GM19455 (cell line): ENCODE data around the gene MUS81.
"Not testable (repeated sequence)": the region's sequence is repeated elsewhere in the genome, so short reads cannot be mapped to it uniquely, and the experiment has no call there.

Source experiments
- ATAC-seq: cut with Tn5 transposase; IDR thresholded peaks from one replicate; pipeline ENCODE4 v1.9.1; 2021; ENCODE audit not compliant: unreplicated experiment

The MUS81 gene

DNA sequence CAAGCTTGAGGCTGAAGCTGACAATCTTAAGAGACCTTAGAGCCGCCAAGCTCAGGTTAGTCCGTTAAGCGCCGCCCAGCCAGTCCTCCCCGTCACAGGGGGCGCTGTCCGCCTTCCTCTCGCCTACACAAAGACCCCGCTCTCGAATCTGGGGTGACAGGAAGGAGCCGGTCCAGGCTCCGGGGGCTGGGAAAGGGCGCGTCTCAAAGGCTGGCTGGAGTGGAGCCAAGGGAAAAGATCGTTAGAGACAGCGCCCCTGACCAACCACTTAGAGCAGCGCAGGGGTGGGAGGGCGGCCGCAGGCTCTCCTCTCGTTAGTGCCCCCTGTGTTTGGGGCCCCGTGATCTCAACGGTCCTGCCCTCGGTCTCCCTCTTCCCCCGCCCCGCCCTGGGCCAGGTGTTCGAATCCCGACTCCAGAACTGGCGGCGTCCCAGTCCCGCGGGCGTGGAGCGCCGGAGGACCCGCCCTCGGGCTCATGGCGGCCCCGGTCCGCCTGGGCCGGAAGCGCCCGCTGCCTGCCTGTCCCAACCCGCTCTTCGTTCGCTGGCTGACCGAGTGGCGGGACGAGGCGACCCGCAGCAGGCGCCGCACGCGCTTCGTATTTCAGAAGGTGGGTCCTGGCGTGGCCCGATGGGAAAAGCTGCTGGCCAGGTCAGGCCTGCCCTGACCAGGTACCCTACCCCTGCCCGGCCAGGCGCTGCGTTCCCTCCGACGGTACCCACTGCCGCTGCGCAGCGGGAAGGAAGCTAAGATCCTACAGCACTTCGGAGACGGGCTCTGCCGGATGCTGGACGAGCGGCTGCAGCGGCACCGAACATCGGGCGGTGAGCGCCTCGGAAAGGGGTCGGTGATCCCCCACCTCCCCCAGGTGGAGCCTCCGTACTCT lies at the start of gene MUS81:
TSS of gene MUS81 (plus strand) at position 156 of the 887 bp plus-strand sequence. CDS start at position 477, 321 bp downstream.
- ATAC-seq, result peak; percentile 30

DNA sequence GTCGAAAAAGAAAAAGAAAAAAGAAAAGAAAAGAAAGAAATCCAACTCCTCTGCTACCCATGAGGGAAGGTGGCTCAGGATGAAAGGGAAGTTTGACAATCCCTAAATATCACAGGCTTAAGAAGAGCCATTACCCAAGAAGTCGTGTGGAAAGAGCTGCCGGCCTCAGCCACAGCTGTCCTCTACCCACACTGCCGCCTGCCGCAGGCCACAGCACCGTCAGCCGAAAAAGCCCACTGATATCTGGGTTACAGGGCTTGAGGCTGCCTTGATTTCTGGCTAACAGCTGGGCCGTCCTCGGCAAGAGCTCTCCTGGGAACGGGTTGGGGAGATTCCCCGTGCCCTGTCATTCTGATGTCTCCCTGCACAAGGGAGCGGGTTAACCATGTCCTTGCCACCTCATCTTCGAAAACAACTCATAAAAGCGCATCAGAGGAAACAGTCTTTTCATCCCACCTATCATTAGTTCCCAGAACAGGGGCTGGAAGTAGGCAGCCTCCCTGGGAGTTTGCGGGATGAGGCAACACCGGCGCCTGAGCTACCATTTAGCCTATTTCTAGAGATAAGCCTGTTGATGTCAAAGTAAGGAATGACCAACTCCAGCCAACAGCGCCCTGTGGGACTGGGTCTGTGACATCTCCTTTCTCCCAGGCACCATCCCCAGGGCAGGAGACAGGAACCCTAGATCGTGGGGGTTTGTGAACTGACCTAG lies 48.3 kb upstream of the MUS81 start:
- ATAC-seq, result no peak

- no peak for ATAC-seq
These were observed 45.9 kb upstream of the MUS81 start for GRCh38 chr11:65814131-65814985.

DNA sequence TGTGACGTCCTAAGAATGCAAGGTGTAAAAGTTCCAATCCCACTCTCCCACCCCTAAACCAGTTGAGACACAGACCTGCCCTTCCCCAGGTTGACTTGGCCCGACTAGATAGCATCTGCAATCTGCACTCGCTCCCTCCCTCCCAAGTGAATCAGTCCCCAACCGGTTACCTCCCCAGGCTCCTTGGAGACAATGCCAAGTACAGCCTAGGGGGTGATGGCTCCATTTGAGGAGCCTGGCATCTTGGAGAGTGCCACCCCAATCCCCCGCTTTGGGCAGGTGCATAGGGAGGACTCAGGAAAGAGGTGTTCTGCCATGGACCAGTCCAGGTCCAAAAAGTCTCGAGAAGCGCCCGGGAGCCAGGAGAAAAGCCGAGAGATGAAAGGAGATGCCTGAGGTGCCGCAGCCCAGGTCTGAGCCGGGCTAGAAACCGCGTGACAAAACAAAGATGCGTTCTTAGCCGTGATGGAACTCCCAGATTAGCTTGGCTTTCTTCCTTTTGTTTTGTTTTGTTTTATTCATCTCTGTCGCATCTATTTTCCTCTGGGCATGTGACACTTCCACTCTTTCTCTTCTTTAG lies 45.2 kb upstream of the MUS81 start:
- no peak for ATAC-seq

- ATAC-seq, result no peak
These were observed 43.5 kb upstream of the MUS81 start for GRCh38 chr11:65816696-65817095.

GRCh38 chr11:65817312-65817834 lies 42.9 kb upstream of the MUS81 start:
- ATAC-seq, result no peak

DNA sequence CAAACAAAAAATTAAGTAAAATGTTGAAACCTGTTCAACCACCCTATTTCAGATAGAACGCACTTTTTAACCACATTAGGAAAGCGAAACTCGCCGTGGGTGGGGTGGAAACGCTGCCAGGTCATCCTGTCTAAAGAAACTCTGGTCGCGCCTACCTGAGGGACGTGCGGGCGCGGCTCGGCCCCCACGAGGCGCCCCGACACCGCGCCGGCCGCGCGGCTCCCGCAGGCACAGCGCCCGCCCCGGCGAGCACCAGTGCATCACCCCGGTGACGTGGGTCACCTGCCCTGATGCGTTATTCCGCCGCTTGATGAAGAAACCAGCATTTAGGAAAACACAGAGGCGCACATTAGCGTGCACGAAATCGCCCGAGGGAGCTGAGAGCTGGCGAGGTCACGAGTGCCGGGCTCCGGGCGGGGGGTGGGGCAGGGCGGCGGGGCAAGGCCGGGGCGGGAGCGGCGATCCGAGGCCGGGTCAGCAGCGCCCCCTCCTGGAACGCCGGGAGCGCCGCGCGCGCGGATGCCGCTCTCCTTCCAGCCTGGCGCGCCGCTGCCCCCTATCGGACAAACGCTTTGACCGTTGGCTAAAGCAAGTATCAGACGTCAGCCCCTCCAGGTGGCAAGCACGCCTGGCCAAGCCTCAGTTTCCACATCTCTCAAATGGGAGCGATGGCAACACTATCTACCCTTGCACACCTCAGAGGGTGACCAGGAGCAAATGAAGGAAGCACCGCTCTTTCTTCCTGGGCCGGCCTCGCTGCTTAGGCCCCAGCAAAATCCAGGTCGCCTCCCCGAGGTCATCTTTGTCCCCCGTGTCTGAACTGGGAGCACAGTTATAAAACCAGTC lies 42.2 kb upstream of the MUS81 start:
- ATAC-seq, result peak; percentile 67

- ATAC-seq, result no peak
These were observed 39.1 kb upstream of the MUS81 start for GRCh38 chr11:65821107-65821506.

GRCh38 chr11:65822776-65823528 lies 37.3 kb upstream of the MUS81 start:
- ATAC-seq, result no peak

- ATAC-seq, result no peak
These were observed 33.1 kb upstream of the MUS81 start for GRCh38 chr11:65826984-65827735.

- ATAC-seq, result no peak
These were observed 30.8 kb upstream of the MUS81 start for GRCh38 chr11:65829459-65829858.

DNA sequence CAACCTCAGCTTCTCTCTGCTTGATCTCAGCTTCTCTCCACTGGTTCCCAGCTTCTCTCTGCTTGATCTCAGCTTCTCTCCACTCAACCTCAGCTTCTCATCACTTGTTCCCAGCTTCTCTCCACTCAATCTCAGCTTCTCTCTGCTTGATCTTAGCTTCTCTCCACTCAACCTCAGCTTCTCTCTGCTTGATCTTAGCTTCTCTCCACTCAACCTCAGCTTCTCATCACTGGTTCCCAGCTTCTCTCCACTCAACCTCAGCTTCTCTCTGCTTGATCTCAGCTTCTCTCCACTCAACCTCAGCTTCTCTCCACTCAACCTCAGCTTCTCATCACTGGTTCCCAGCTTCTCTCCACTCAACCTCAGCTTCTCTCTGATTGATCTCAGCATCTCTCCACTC lies 28.0 kb upstream of the MUS81 start:
- not testable (repeated sequence) for ATAC-seq

DNA sequence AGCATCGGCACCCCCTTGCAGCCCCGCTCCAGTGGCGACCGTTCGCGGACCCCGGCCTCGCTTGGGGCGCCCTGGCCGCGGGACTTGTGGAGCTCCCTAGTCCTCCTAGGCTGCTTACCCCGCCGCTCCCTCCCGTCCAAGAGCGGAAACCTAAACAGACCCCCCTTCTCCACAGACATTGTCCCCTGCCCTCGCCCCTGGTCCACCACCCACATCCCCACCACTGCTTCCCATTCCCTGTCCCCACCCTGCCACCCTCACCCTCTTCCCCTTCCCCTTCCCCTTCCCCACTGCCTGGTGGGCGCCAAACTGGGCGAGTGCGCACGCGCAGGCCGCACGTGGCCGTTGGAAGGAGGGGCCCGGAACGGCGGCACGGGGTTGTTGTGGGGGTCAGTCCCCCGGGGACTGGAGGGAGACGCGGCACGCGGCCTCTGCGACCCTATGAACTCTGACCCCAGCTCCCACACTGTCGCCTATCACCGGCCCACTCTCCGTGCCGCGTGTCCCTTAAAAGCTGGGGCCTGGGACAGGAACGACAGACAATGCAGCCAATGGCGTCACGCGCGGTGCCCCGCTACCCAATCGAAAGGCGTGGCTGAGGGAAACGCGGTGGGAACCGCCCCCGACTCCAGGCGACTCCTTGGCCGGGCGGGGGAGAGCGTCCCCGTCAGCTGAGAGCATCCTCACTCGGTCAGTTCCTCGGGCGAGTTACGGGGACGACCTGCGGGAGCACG lies 26.8 kb upstream of the MUS81 start, which contains the start of gene SNX32:
TSS of gene SNX32 (plus strand) at position 667 of the 734 bp plus-strand sequence. CDS start 103 bp downstream, outside the sequence.
- ATAC-seq, result peak; percentile 89

- ATAC-seq, result no peak
These were observed 26.0 kb upstream of the MUS81 start for GRCh38 chr11:65834202-65834601.

GRCh38 chr11:65842144-65842543 lies 18.1 kb upstream of the MUS81 start:
- no peak for ATAC-seq

GRCh38 chr11:65843811-65844210 lies 16.4 kb upstream of the MUS81 start:
- ATAC-seq, result no peak

GRCh38 chr11:65844231-65844872 lies 15.9 kb upstream of the MUS81 start:
- no peak for ATAC-seq
